Spleen (tissue), 7 donors: ENCODE data around the gene TRMT10B.
"Not testable (repeated sequence)": the region's sequence is repeated elsewhere in the genome, so short reads cannot be mapped to it uniquely, and the experiment has no call there.

ENCODE experiments used
- POLR2A ChIP-seq, 3 donors: fragments of 450-650 bp; IDR thresholded peaks; one replicate each; pipeline ENCODE4 v1.5.1; 2017; ENCODE audit warnings: antibody characterized with exemption in 3 of 3, mild to moderate bottlenecking in 1 of 3
- POLR2AphosphoS5 ChIP-seq, 3 donors: sonication (generic); formaldehyde crosslinking; IDR thresholded peaks; one replicate each; pipeline ENCODE4 v1.5.1; 2017; ENCODE audit warnings: antibody characterized with exemption in 3 of 3
- TF ChIP-seq, protein P1 (sequence below), 11 experiments: fragments of 200-600 bp in 7 of 11; fragments of 450-650 bp in 4 of 11; sonication (generic) in 4 of 11; IDR thresholded peaks in 8 of 11; conservative IDR thresholded peaks in 3 of 11; 1 replicate in 7 of 11; 2 replicates in 4 of 11; pipeline versions ENCODE4 v1.4.0 to v1.8.0; 2016 to 2021; ENCODE audit warnings: antibody characterized with exemption in 11 of 11, inconsistent platforms in 4 of 11, mild to moderate bottlenecking in 1 of 11
- donor health status: DM: no; HTN: no; CAD: no; lungs with moderate emphysema.
- donor health status: DM: no; HTN: no; CAD: no.
- donor health status: DM: no; HTN: no; CAD: no.

DNA sequence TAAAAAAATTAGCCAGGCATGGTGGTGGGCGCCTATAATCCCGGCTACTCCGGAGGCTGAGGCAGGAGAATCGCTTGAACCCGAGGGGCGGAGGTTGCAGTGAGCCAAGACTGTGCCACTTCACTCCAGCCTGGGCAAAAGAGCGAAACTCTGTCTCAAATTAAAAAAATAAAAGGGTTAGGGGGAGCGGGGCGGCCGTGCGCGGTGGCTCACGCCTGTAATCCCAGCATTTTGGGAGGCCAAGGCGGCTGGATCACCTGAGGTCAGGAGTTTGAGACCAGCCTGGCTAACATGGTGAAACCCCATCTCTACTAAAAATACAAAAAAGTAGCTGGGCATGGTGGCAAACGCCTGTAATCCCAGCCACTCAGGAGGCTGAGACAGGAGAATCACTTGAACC, 56.1 kb downstream of the TRMT10B start:
- TF ChIP-seq, protein P1, sequence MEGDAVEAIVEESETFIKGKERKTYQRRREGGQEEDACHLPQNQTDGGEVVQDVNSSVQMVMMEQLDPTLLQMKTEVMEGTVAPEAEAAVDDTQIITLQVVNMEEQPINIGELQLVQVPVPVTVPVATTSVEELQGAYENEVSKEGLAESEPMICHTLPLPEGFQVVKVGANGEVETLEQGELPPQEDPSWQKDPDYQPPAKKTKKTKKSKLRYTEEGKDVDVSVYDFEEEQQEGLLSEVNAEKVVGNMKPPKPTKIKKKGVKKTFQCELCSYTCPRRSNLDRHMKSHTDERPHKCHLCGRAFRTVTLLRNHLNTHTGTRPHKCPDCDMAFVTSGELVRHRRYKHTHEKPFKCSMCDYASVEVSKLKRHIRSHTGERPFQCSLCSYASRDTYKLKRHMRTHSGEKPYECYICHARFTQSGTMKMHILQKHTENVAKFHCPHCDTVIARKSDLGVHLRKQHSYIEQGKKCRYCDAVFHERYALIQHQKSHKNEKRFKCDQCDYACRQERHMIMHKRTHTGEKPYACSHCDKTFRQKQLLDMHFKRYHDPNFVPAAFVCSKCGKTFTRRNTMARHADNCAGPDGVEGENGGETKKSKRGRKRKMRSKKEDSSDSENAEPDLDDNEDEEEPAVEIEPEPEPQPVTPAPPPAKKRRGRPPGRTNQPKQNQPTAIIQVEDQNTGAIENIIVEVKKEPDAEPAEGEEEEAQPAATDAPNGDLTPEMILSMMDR (IDR thresholded peaks at IDR 0.05 in 8 of 11, conservative IDR thresholded peaks at IDR 0.05 in 3 of 11) = not testable (repeated sequence)
- TF ChIP-seq POLR2AphosphoS5, POLR2A (IDR thresholded peaks at IDR 0.05): not testable (repeated sequence)
